Activated naive CD4-positive, alpha-beta T cell treated with anti-CD3 and anti-CD28 coated beads, Interleukin-2, amount 50 U/mL, for 16 hours (primary cell): Measurements from ENCODE around the gene NAPA.

Source experiments
- DNase-seq: peaks from one replicate; pipeline ENCODE4 v3.0.0-alpha.2; 2020

NAPA gene

GRCh38 chr19:47483800-47484690 is 30.8 kb downstream of the NAPA start, which contains the start of gene KPTN:
TSS of gene KPTN (minus strand) at chr19:47484219. CDS start at chr19:47484160, 59 bp downstream.
- DNase-seq: peak; percentile 92

GRCh38 chr19:47483200-47483599 is 31.7 kb downstream of the NAPA start:
- DNase-seq: no peak

GRCh38 chr19:47481460-47482052 is 33.3 kb downstream of the NAPA start:
- no peak for DNase-seq

GRCh38 chr19:47480658-47481057 is 34.2 kb downstream of the NAPA start:
- no peak for DNase-seq

- DNase-seq: no peak
These were observed 35.0 kb downstream of the NAPA start for GRCh38 chr19:47479701-47480503.

- DNase-seq: no peak
These were observed 38.4 kb downstream of the NAPA start for GRCh38 chr19:47476438-47476972.

- DNase-seq: no peak
These were observed 39.4 kb downstream of the NAPA start for GRCh38 chr19:47475465-47475864.

- no peak for DNase-seq
These were observed 41.5 kb downstream of the NAPA start for GRCh38 chr19:47473336-47473735.

GRCh38 chr19:47471733-47472457 is 43.0 kb downstream of the NAPA start, which contains the start of gene SLC8A2:
TSS of gene SLC8A2 (minus strand) at chr19:47471893. CDS start at chr19:47466403, 5,490 bp downstream.
- DNase-seq: peak; percentile 70

GRCh38 chr19:47471381-47471732 is 43.5 kb downstream of the NAPA start:
- DNase-seq: no peak

- no peak for DNase-seq
These were observed 44.2 kb downstream of the NAPA start for GRCh38 chr19:47470447-47471195.

- no peak for DNase-seq
These were observed 45.1 kb downstream of the NAPA start for GRCh38 chr19:47469719-47470118.

- DNase-seq: no peak
These were observed 45.5 kb downstream of the NAPA start for GRCh38 chr19:47469363-47469700.

GRCh38 chr19:47467914-47468313 is 46.9 kb downstream of the NAPA start:
- no peak for DNase-seq

- no peak for DNase-seq
These were observed 48.9 kb downstream of the NAPA start for GRCh38 chr19:47465957-47466356.

- no peak for DNase-seq
These were observed 50.0 kb downstream of the NAPA start for GRCh38 chr19:47464675-47465419.

GRCh38 chr19:47461876-47462275 is 53.0 kb downstream of the NAPA start:
- no peak for DNase-seq

GRCh38 chr19:47459477-47459876 is 55.4 kb downstream of the NAPA start:
- DNase-seq: no peak

- no peak for DNase-seq
These were observed 56.2 kb downstream of the NAPA start for GRCh38 chr19:47458672-47459071.

GRCh38 chr19:47456721-47457474 is 58.0 kb downstream of the NAPA start:
- DNase-seq: no peak
